BLaER1 treated with 17β-estradiol and CSF1 and Interleukin-3, amounts not matched to agents 10 nM and 100 nM (cell line): ENCODE results near the gene DCST2.

Experiments
- H3K27ac ChIP-seq, 11 experiments: shearing (Covaris generic); formaldehyde crosslinking; 2 replicates each; pipeline ENCODE4 v1.8.1; 2022
- H3K27me3 ChIP-seq, 11 experiments: shearing (Covaris generic); formaldehyde crosslinking; 2 replicates each; pipeline ENCODE4 v1.8.1; 2022
- H3K36me3 ChIP-seq, 11 experiments: shearing (Covaris generic); formaldehyde crosslinking; 2 replicates each; pipeline ENCODE4 v1.8.1; 2022
- H3K4me1 ChIP-seq, 10 experiments: shearing (Covaris generic); formaldehyde crosslinking; 2 replicates each; pipeline ENCODE4 v1.8.1; 2022
- H3K4me2 ChIP-seq, 11 experiments: shearing (Covaris generic); formaldehyde crosslinking; 2 replicates each; pipeline ENCODE4 v1.8.1; 2022
- H3K4me3 ChIP-seq, 10 experiments: shearing (Covaris generic); formaldehyde crosslinking; 2 replicates each; pipeline ENCODE4 v1.8.1; 2022
- H3K9ac ChIP-seq, 11 experiments: shearing (Covaris generic); formaldehyde crosslinking; 2 replicates each; pipeline ENCODE4 v1.8.1; 2022
- H3K9me3 ChIP-seq, 11 experiments: shearing (Covaris generic); formaldehyde crosslinking; replicated peaks in 1 of 11; 2 replicates each; pipeline ENCODE4 v1.8.1; 2022
- H4K20me1 ChIP-seq, 11 experiments: shearing (Covaris generic); formaldehyde crosslinking; 2 replicates each; pipeline ENCODE4 v1.8.1; 2022
- Cebpa-rat ChIP-seq, 11 experiments: shearing (Covaris generic); IDR thresholded peaks; 2 replicates each; pipeline ENCODE4 v1.8.1; 2022

Gene DCST2

GRCh38 chr1:154969860-154970452 lies 63.6 kb downstream of the DCST2 start:
- Histone ChIP-seq H3K4me3 (peak overlapping the region; percentile 38 to 76 (median 59)), H3K9me3 (no peaks in the 10 kb centered on the region), H3K27ac (peak overlapping the region; percentile 49 to 90 (median 78); a peak in 21 of 22 replicates), H3K36me3 (peaks cover 40 to 49% (median 46%) of the 10 kb centered on the region in 11 experiments), H4K20me1 (peaks cover 26 to 80% (median 39%) of the 10 kb centered on the region in 11 experiments; a peak in 19 of 22 replicates), H3K4me1 (peaks cover 45 to 84% (median 65%) of the 10 kb centered on the region in 10 experiments), H3K9ac (peak overlapping the region; percentile 65 to 99 (median 79)), H3K4me2 (peak overlapping the region; percentile 89 to 100 (median 98)), H3K27me3 (no peaks in the 10 kb centered on the region)
- TF ChIP-seq Cebpa-rat (IDR thresholded peaks at IDR 0.05): no peak

DNA sequence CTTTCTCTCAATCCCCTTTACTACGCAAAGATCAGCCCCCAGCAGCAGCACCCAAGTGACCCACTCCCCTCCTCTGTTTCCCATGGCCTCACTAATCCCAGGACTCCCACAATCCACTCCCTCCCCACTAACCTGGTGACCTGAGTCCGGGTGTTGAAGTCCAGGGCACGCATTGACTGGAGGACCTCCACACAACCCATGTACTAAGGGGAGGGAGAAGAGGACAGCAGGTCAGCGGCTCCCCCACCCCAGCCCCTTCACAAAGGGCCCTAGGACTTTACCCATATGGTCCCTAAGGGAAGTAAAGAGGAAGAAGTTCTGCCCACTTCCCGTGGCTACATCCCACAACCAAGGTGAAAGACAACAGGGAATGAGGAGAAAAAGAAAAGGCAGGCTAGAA lies 64.3 kb downstream of the DCST2 start:
- Histone ChIP-seq H3K9me3 (no peaks in the 10 kb centered on the region), H3K27ac (peak overlapping the region in 10 of 11 experiments; percentile 49 to 90 (median 78); a peak in 18 of 22 replicates), H3K4me2 (peak overlapping the region; percentile 89 to 100 (median 98)), H3K27me3 (no peaks in the 10 kb centered on the region), H3K4me3 (peak overlapping the region in 9 of 10 experiments; percentile 43 to 76 (median 59); a peak in 18 of 20 replicates), H3K36me3 (peaks cover 48 to 56% (median 53%) of the 10 kb centered on the region in 11 experiments), H3K4me1 (peaks cover 46 to 91% (median 70%) of the 10 kb centered on the region in 10 experiments), H3K9ac (peak overlapping the region; percentile 65 to 99 (median 79)), H4K20me1 (peaks cover 26 to 82% (median 41%) of the 10 kb centered on the region in 11 experiments; a peak in 19 of 22 replicates)
- TF ChIP-seq Cebpa-rat (IDR thresholded peaks at IDR 0.05): no peak

DNA sequence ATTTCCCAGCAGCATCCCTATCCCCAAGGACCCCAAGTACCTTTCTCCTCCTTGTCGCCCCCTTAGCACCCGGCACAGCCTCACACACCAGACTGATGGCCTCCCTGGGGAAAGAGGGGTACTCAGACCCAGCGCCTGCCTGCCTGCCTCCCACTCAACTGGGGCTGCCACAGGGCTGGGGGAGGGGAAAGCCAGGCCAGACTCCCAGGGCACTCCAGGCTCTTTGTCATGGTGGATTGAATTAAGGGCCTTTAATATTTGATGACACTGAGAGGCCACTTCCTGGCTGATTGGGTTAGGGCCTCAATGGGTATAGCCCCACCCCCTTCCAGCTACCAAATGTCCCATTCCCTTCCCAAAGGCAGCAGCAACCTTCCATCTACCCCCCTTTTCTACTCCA lies 64.8 kb downstream of the DCST2 start:
- H3K9ac ChIP-seq: peak overlapping the region; percentile 65 to 99 (median 79)
- peak overlapping the region; percentile 89 to 100 (median 98) for H3K4me2 ChIP-seq
- peaks cover 26 to 82% (median 44%) of the 10 kb centered on the region in 11 experiments; a peak in 19 of 22 replicates for H4K20me1 ChIP-seq
- peaks cover 51 to 96% (median 74%) of the 10 kb centered on the region in 10 experiments for H3K4me1 ChIP-seq
- no peaks in the 10 kb centered on the region for H3K27me3 ChIP-seq
- H3K27ac ChIP-seq: peak overlapping the region in 10 of 11 experiments; percentile 49 to 90 (median 78); a peak in 17 of 22 replicates
- no peak for TF ChIP-seq Cebpa-rat (IDR thresholded peaks at IDR 0.05)
- H3K36me3 ChIP-seq: peaks cover 53 to 61% (median 58%) of the 10 kb centered on the region in 11 experiments
- H3K4me3 ChIP-seq: peak overlapping the region in 7 of 10 experiments; percentile 43 to 76 (median 62); a peak in 13 of 20 replicates
- no peaks in the 10 kb centered on the region for H3K9me3 ChIP-seq
